DMS114 treated with DMSO at 0.1 percent for 48 hours (cell line): Measurements from ENCODE around the gene EBLN2.

Experiments
- DNase-seq: peaks from one replicate; lab custom pipeline; 2025; ENCODE audit not compliant: unreplicated experiment; lab: John Stamatoyannopoulos, UW

EBLN2 gene

GRCh38 chr3:73101881-73102280 lies 40.4 kb downstream of the EBLN2 start:
- DNase-seq: no peak

DNA sequence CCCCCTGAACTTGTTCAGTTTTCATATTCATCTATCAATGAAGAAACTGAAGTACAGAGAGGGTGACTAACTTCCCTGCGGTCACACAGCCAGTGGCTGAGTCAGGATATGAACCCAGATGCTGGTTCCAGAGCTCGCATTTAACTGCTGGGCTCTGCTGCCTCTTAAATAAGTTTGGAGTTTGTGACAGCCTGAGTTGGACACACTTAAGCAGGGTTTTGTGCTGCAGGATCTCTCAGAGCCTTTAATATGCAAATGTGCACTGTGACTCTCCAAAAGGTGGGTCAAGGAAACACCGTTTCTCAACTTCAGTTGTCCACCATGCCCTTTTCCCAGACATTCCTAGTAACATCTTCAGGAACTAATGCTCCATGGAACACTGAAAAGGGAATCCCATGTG lies 45.8 kb downstream of the EBLN2 start:
- DNase-seq: no peak

GRCh38 chr3:73107676-73108187 lies 46.3 kb downstream of the EBLN2 start:
- DNase-seq: no peak

DNA sequence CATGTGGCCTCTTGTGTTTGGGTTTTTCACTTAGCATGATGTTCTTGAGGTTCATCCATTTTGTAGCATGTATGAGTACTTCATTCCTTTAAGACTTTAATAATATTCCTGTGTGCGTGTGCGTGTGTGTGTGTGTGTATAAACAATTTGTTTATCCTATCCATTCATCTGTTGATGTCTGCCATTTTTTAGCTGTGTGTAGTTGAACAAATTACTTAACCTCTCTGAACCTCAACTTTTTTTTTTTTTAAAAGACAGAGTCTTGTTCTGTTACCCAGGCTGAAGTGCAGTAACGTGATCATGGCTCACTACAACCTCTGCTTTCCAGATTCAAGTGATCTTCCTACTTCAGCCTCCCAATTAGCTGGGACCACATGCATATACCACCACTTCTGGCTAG lies 47.3 kb downstream of the EBLN2 start:
- no peak for DNase-seq

DNA sequence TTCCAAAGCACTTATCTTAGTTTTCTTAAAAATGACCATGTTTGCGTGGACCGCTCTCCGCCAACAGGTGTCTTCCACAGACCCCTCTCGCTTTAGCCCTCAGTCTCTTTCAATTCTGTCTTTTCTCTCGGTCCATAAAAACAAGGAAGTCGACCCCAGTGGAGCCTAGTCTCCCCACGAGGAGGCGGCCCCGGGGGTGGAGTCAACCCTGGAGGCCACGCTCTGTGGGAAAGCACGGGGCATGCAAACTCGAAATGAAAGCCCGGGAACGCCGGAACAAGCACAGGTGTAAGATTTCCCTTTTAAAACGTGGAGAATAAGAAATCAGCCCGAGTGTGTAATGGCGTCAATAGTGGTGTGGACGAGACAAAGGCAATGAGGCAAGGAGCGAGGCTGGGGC lies 49.1 kb downstream of the EBLN2 start:
- DNase-seq: no peak
